ENCODE measurements around the gene CPED1. TPM values are rescaled to one million over a fixed set of nuclear protein-coding genes. Genes with fewer than 3 reads are reported as not detected.

The CPED1 gene
- total and polyA plus RNA-seq, 2 experiments from 2014 or later: 0.17 to 0.47 TPM

DNA sequence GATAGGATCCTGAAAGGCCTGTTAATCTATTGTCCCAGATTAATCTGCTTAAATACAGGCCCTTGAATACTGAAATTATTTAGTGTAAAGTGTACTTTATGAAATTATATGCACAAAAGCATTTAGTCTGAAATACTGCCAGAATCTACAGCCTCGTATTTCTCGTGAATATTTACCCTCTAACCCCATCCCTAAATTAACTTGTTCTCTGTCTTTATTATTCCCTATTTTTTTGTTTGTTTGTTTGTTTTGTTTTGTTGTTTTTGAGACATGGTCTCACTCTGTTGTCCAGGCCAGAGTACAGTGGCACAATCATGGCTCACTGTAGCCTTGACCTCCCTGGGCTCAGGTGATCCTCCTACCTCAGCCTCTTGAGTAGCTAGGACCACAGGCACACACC, 2.7 kb upstream of the CPED1 start:
- Histone ChIP-seq H2AFZ (no peak overlapping the region), H3K36me3 (ENCODE audit: insufficient read depth) (no peaks in the 10 kb centered on the region), H3K4me3 (no peak overlapping the region), H3K27ac (ENCODE audit: low read depth) (no peak overlapping the region), H4K20me1 (replicated peaks; ENCODE audit: insufficient read depth) (no peaks in the 10 kb centered on the region), H3K27me3 (ENCODE audit: insufficient read depth) (peaks cover 18% of the 10 kb centered on the region), H3K4me1 (ENCODE audit: insufficient read depth) (peaks cover 6% of the 10 kb centered on the region), H3K4me2 (no peak overlapping the region), H3K79me2 (replicated peaks; ENCODE audit: insufficient read depth) (no peaks in the 10 kb centered on the region), H3K9me2 (ENCODE audit: insufficient read depth) (no peaks in the 10 kb centered on the region), H3F3A (replicated peaks; ENCODE audit: low read depth) (no peaks in the 10 kb centered on the region)
- H3K4me3 Mint-ChIP-seq: no peak overlapping the region
- H3K4me1 Mint-ChIP-seq: peaks cover 9% of the 10 kb centered on the region; the same call in 2 of the 3 replicates
- TF ChIP-seq NANOG (IDR thresholded peaks at IDR 0.05; ENCODE audit: borderline replicate concordance): no peak
- TF ChIP-seq EZH2 (IDR thresholded peaks at IDR 0.05; ENCODE audit: low read depth, unreplicated experiment): no peak
- no peak for TF ChIP-seq CREB1 (CRISPR knock-in tag; IDR thresholded peaks at IDR 0.05; ENCODE audit: low read depth)
- no peak for TF ChIP-seq ZNF331 (CRISPR knock-in tag; IDR thresholded peaks at IDR 0.05; ENCODE audit: low read depth)
- TF ChIP-seq POLR2AphosphoS5 (IDR thresholded peaks at IDR 0.05; ENCODE audit: low read depth): no peak
- no peak for TF ChIP-seq JUNB (IDR thresholded peaks at IDR 0.05; ENCODE audit: unreplicated experiment)
- TF ChIP-seq STAT1 (IDR thresholded peaks at IDR 0.05; ENCODE audit: unreplicated experiment): no peak
- no peak for TF ChIP-seq REST (IDR thresholded peaks at IDR 0.05; ENCODE audit: unreplicated experiment)
- no peak for TF ChIP-seq ETS1 (IDR thresholded peaks at IDR 0.05)
- TF ChIP-seq ZNF114 (CRISPR knock-in tag; IDR thresholded peaks at IDR 0.05): no peak
- TF ChIP-seq EZH2phosphoT487 (IDR thresholded peaks at IDR 0.05; ENCODE audit: unreplicated experiment): no peak
- no peak for TF ChIP-seq ZNF462 (CRISPR knock-in tag; IDR thresholded peaks at IDR 0.05)
- ATAC-seq: no peak
- DNase-seq (ENCODE audit: low spot score): no peak
- H3K27ac Mint-ChIP-seq: no peak overlapping the region
- no peaks in the 10 kb centered on the region; the same call in 2 of the 3 replicates for H3K9me3 Mint-ChIP-seq
- H3K27me3 Mint-ChIP-seq (ENCODE audit: insufficient read depth, low read depth, poor library complexity): peaks cover 14% of the 10 kb centered on the region
- H3K36me3 Mint-ChIP-seq (ENCODE audit: low read depth): no peaks in the 10 kb centered on the region

All from GM23338 (cell line).